HepG2 (cell line): ENCODE data around the gene ABCB6. TPM values are rescaled to one million over a fixed set of nuclear protein-coding genes. Genes with fewer than 3 reads are reported as not detected.
A peak's percentile ranks its signal among the peaks of the same experiment; 100 is the strongest.

Experiments used
- CHD2 ChIP-seq: IDR thresholded peaks from 2 replicates; pipeline ENCODE4 v1.6.1; 2011; ENCODE audit warnings: low read depth, low read length, improper control_type of control experiment
- CREB1 ChIP-seq, 2 experiments: fragments of 450-650 bp in 1 of 2; IDR thresholded peaks; 2 replicates each; pipeline ENCODE4 v1.6.1; 2016 to 2017; ENCODE audit warnings: control low read depth in 1 of 2, mild to moderate bottlenecking in 1 of 2, missing compliant biosample characterization in 1 of 2, missing genetic modification characterization in 1 of 2
- DBP ChIP-seq: sonication (generic); formaldehyde crosslinking; IDR thresholded peaks from 2 replicates; pipeline ENCODE4 v1.4.0; 2020; ENCODE audit warnings: missing genetic modification reagents; ENCODE audit errors: not compliant biosample characterization
- EED ChIP-seq: sonication (generic); formaldehyde crosslinking; IDR thresholded peaks from 2 replicates; pipeline ENCODE4 v1.5.0; 2020; ENCODE audit warnings: mild to moderate bottlenecking, missing genetic modification reagents
- EHMT2 ChIP-seq: fragments of 200-600 bp; sonication (generic); IDR thresholded peaks from 2 replicates; pipeline ENCODE4 v1.7.0; 2017; ENCODE audit warnings: antibody characterized with exemption, low read depth, low read length, borderline replicate concordance
- ELF4 ChIP-seq: sonication (generic); formaldehyde crosslinking; IDR thresholded peaks from 2 replicates; pipeline ENCODE4 v1.5.0; 2020; ENCODE audit warnings: missing genetic modification reagents, mild to moderate bottlenecking, moderate library complexity, borderline replicate concordance
- ERF ChIP-seq: IDR thresholded peaks from 2 replicates; pipeline ENCODE4 v1.6.1; 2018; ENCODE audit warnings: missing biosample characterization, missing genetic modification reagents
- GATA4 ChIP-seq: sonication (generic); IDR thresholded peaks from 2 replicates; pipeline ENCODE4 v1.6.1; 2016; ENCODE audit warnings: antibody characterized with exemption, low read depth, borderline replicate concordance
- HHEX ChIP-seq: IDR thresholded peaks from 2 replicates; pipeline ENCODE4 v1.6.1; 2016; ENCODE audit warnings: control low read depth
- JUND ChIP-seq: sonication (generic); formaldehyde crosslinking; IDR thresholded peaks from 2 replicates; pipeline ENCODE4 v1.8.0; 2022; ENCODE audit warnings: mild to moderate bottlenecking, missing genetic modification reagents
- MIER2 ChIP-seq: IDR thresholded peaks from 2 replicates; pipeline ENCODE4 v1.6.1; 2016; ENCODE audit warnings: missing biosample characterization, missing genetic modification reagents
- NFE2L2 ChIP-seq: fragments of 150-350 bp; IDR thresholded peaks from 2 replicates; pipeline ENCODE4 v1.6.1; 2014; ENCODE audit warnings: low read length
- NFKB2 ChIP-seq: sonication (generic); formaldehyde crosslinking; IDR thresholded peaks from 2 replicates; pipeline ENCODE4 v1.4.0; 2020; ENCODE audit warnings: missing genetic modification reagents, borderline replicate concordance
- PRMT3 ChIP-seq: sonication (generic); formaldehyde crosslinking; IDR thresholded peaks from 2 replicates; pipeline ENCODE4 v1.8.1; 2022; ENCODE audit warnings: low read depth, mild to moderate bottlenecking, moderate library complexity, missing genetic modification reagents, borderline replicate concordance
- RFX5 ChIP-seq: IDR thresholded peaks from 2 replicates; pipeline ENCODE4 v1.6.1; 2011; ENCODE audit warnings: low read depth, low read length, improper control_type of control experiment
- SATB2 ChIP-seq: sonication (generic); formaldehyde crosslinking; IDR thresholded peaks from 2 replicates; pipeline ENCODE4 v1.5.0; 2020; ENCODE audit warnings: missing genetic modification reagents
- SP140L ChIP-seq: sonication (generic); formaldehyde crosslinking; IDR thresholded peaks from 2 replicates; pipeline ENCODE4 v1.4.0; 2020; ENCODE audit warnings: missing genetic modification reagents, borderline replicate concordance
- TAF15 ChIP-seq: fragments of 200-400 bp; formaldehyde crosslinking; IDR thresholded peaks from one replicate; pipeline ENCODE4 v1.6.1; 2018; ENCODE audit warnings: mild to moderate bottlenecking, low read depth, low read length; ENCODE audit not compliant: poor library complexity, severe bottlenecking
- TEF ChIP-seq: sonication (generic); formaldehyde crosslinking; IDR thresholded peaks from 2 replicates; pipeline ENCODE4 v1.5.0; 2020; ENCODE audit warnings: missing genetic modification reagents
- ZFP1 ChIP-seq: IDR thresholded peaks from 2 replicates; pipeline ENCODE4 v1.6.1; 2016
- ZNF891 ChIP-seq: sonication (generic); formaldehyde crosslinking; IDR thresholded peaks from 2 replicates; pipeline ENCODE4 v1.5.0; 2020; ENCODE audit warnings: mild to moderate bottlenecking, missing genetic modification reagents
- ZSCAN12 ChIP-seq: sonication (generic); formaldehyde crosslinking; IDR thresholded peaks from 2 replicates; pipeline ENCODE4 v1.9.0; 2021; ENCODE audit warnings: mild to moderate bottlenecking, missing genetic modification reagents
- polyA plus RNA-seq, 8 experiments: library from polyadenylated mRNA; depleted of rRNA in 3 of 8; stranded (reverse) in 7 of 8; unstranded in 1 of 8; fragments of >200 nt; fragmentation: Illumina TruSeq in 4 of 8; extraction: Trizol in 4 of 8; gene quantifications; 2 replicates each; pipeline versions ENCODE4 v1.2.1 to v1.2.3, GENCODE V29; 2011 to 2016; ENCODE audit warnings: low read depth in 4 of 8, missing spikeins in 1 of 8, mixed read lengths in 1 of 8; ENCODE audit not compliant: insufficient read depth in 1 of 8
- total RNA-seq, 5 experiments: library from RNA; depleted of rRNA; stranded (reverse); fragments of >200 nt; fragmentation: Illumina TruSeq; extraction: Trizol; gene quantifications; 2 replicates each; pipeline ENCODE4 v1.2.3, GENCODE V29; 2016; ENCODE audit warnings: low read depth in 1 of 5
- TF ChIP-seq, protein P1 (sequence below): sonication (generic); formaldehyde crosslinking; IDR thresholded peaks from 2 replicates; pipeline ENCODE4 v1.4.0; 2020; ENCODE audit warnings: missing genetic modification reagents
- TF ChIP-seq, protein P2 (sequence below): sonication (generic); formaldehyde crosslinking; conservative IDR thresholded peaks from 2 replicates; pipeline ENCODE4 v1.8.1; 2023; ENCODE audit warnings: missing genetic modification reagents
- TF ChIP-seq, protein P3 (sequence below): IDR thresholded peaks from 2 replicates; pipeline ENCODE4 v1.6.1; 2016; ENCODE audit warnings: low read depth, control low read depth

ABCB6 gene
- total and polyA plus RNA-seq, 2 of the 13 experiments (the other 11 are each of a cell fraction or from before 2014, with no cell fraction given): 91.1 to 137 TPM

GRCh38 chr2:219207134-219207883, 11.4 kb downstream of the ABCB6 start (continued):
- TF ChIP-seq TEF (CRISPR knock-in tag) (no peak), NFKB2 (CRISPR knock-in tag) (peak; percentile 84; the same call in 1 of the 2 replicates), GATA4 (no peak), PRMT3 (no peak; the same call in 1 of the 2 replicates), MIER2 (CRISPR knock-in tag) (no peak), ZNF891 (CRISPR knock-in tag) (peak; percentile 70; the same call in 1 of the 2 replicates), ERF (CRISPR knock-in tag) (no peak), TAF15 (no peak), EED (CRISPR knock-in tag) (peak; percentile 13; the same call in 1 of the 2 replicates), ELF4 (CRISPR knock-in tag) (no peak), ZFP1 (CRISPR knock-in tag) (no peak), CHD2 (no peak), JUND (CRISPR knock-in tag) (no peak), CREB1 (IDR thresholded peaks at IDR 0.05) (no peak), CREB1 (CRISPR knock-in tag; IDR thresholded peaks at IDR 0.05) (no peak), NFE2L2 (no peak), SP140L (CRISPR knock-in tag) (no peak), HHEX (no peak), SATB2 (CRISPR knock-in tag) (no peak), DBP (CRISPR knock-in tag) (no peak), ZSCAN12 (CRISPR knock-in tag) (no peak), EHMT2 (no peak), RFX5 (no peak)
- TF ChIP-seq, protein P1, sequence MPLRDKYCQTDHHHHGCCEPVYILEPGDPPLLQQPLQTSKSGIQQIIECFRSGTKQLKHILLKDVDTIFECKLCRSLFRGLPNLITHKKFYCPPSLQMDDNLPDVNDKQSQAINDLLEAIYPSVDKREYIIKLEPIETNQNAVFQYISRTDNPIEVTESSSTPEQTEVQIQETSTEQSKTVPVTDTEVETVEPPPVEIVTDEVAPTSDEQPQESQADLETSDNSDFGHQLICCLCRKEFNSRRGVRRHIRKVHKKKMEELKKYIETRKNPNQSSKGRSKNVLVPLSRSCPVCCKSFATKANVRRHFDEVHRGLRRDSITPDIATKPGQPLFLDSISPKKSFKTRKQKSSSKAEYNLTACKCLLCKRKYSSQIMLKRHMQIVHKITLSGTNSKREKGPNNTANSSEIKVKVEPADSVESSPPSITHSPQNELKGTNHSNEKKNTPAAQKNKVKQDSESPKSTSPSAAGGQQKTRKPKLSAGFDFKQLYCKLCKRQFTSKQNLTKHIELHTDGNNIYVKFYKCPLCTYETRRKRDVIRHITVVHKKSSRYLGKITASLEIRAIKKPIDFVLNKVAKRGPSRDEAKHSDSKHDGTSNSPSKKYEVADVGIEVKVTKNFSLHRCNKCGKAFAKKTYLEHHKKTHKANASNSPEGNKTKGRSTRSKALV (CRISPR knock-in tag): no peak
- TF ChIP-seq, protein P2, sequence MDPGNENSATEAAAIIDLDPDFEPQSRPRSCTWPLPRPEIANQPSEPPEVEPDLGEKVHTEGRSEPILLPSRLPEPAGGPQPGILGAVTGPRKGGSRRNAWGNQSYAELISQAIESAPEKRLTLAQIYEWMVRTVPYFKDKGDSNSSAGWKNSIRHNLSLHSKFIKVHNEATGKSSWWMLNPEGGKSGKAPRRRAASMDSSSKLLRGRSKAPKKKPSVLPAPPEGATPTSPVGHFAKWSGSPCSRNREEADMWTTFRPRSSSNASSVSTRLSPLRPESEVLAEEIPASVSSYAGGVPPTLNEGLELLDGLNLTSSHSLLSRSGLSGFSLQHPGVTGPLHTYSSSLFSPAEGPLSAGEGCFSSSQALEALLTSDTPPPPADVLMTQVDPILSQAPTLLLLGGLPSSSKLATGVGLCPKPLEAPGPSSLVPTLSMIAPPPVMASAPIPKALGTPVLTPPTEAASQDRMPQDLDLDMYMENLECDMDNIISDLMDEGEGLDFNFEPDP: no peak
- TF ChIP-seq, protein P3, sequence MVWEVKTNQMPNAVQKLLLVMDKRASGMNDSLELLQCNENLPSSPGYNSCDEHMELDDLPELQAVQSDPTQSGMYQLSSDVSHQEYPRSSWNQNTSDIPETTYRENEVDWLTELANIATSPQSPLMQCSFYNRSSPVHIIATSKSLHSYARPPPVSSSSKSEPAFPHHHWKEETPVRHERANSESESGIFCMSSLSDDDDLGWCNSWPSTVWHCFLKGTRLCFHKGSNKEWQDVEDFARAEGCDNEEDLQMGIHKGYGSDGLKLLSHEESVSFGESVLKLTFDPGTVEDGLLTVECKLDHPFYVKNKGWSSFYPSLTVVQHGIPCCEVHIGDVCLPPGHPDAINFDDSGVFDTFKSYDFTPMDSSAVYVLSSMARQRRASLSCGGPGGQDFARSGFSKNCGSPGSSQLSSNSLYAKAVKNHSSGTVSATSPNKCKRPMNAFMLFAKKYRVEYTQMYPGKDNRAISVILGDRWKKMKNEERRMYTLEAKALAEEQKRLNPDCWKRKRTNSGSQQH (CRISPR knock-in tag): no peak; the same call in 1 of the 2 replicates
